GM12878 (cell line): ENCODE measurements around the gene RNF121. TPM values are rescaled to one million over a fixed set of nuclear protein-coding genes. Genes with fewer than 3 reads are reported as not detected.
A peak's percentile ranks its signal among the peaks of the same experiment; 100 is the strongest.

Experiments used
- ATAC-seq: fragments of 200-7000 bp; cut with Tn5 transposase; 3 replicates; pipeline ENCODE4 v1.9.1; 2020; ENCODE audit warnings: mild to moderate bottlenecking, moderate library complexity
- BruUV-seq: library from RNA; stranded (reverse); fragments of 400-500 nt; replicated peaks from 2 replicates; lab custom pipeline; 2021; lab: Mats Ljungman, UMichigan
- CTCF ChIA-PET: fragments of 300-600 bp; sonication (Branson Sonifier 250); formaldehyde crosslinking; extraction: SDS; loops from one replicate; lab custom pipeline; 2021; ENCODE audit warnings: inconsistent platforms; lab: Yijun Ruan, JAX
- POLR2A ChIA-PET: fragments of 350-600 bp; formaldehyde crosslinking; extraction: SDS; loops from one replicate; lab custom pipeline; 2021; ENCODE audit warnings: inconsistent platforms; lab: Charles Lee
- RAD21 ChIA-PET: fragments of 300-600 bp; sonication (Branson Sonifier 250); formaldehyde crosslinking; loops from one replicate; lab custom pipeline; 2023; ENCODE audit warnings: antibody characterized with exemption; ENCODE audit not compliant: unreplicated experiment; lab: Charles Lee
- SMC1A ChIA-PET: fragments of 300-600 bp; sonication (Branson Sonifier 250); formaldehyde crosslinking; loops from one replicate; lab custom pipeline; 2023; ENCODE audit not compliant: unreplicated experiment, uncharacterized antibody; lab: Charles Lee
- DNase-seq: peaks from one replicate; pipeline ENCODE4 v3.0.0-alpha.2; 2011; ENCODE audit warnings: low read depth, low spot score
- FAIRE-seq: peaks from 3 replicates; lab custom pipeline; 2011; peaks lifted over from hg19 to GRCh38; lab: Jason Lieb, UNC
- H2AFZ ChIP-seq: 2 replicates; pipeline ENCODE4 v1.6.0; 2011; ENCODE audit warnings: low read depth, low read length, control low read depth; ENCODE audit not compliant: control insufficient read depth
- H3K27ac ChIP-seq: 2 replicates; pipeline ENCODE4 v1.5.1; 2011; ENCODE audit warnings: control low read depth; ENCODE audit not compliant: control insufficient read depth, insufficient read depth
- H3K27me3 ChIP-seq, 2 experiments: replicated peaks in 1 of 2; 2 replicates each; pipeline versions ENCODE4 v1.6.0 to v1.6.1; 2011; ENCODE audit warnings: low read length in 1 of 2; ENCODE audit not compliant: control insufficient read depth in 2 of 2, insufficient read depth in 2 of 2
- H3K36me3 ChIP-seq, 2 experiments: 2 replicates each; pipeline ENCODE4 v1.5.1; 2011; ENCODE audit warnings: low read length in 1 of 2; ENCODE audit not compliant: control insufficient read depth in 2 of 2, insufficient read depth in 2 of 2
- H3K4me1 ChIP-seq: 2 replicates; pipeline ENCODE4 v1.6.1; 2011; ENCODE audit warnings: mild to moderate bottlenecking, low read length, moderate library complexity, mixed read lengths; ENCODE audit not compliant: control insufficient read depth, insufficient read depth
- H3K4me2 ChIP-seq: 2 replicates; pipeline ENCODE4 v1.6.0; 2011; ENCODE audit warnings: control low read depth; ENCODE audit not compliant: control insufficient read depth, insufficient read depth
- H3K4me3 ChIP-seq: fragments of 200-600 bp; sonication (generic); 2 replicates; pipeline ENCODE4 v1.5.1; 2016
- H3K79me2 ChIP-seq: 2 replicates; pipeline ENCODE4 v1.6.0; 2011; ENCODE audit warnings: low read length; ENCODE audit not compliant: control insufficient read depth, insufficient read depth
- H3K9ac ChIP-seq: 2 replicates; pipeline ENCODE4 v1.8.0; 2011; ENCODE audit warnings: low read length, control low read depth, mixed read lengths; ENCODE audit not compliant: control insufficient read depth, insufficient read depth
- H3K9me3 ChIP-seq: replicated peaks from 3 replicates; pipeline ENCODE4 v1.5.1; 2011; ENCODE audit warnings: mild to moderate bottlenecking, low read length; ENCODE audit not compliant: control insufficient read depth, insufficient read depth
- H4K20me1 ChIP-seq: 2 replicates; pipeline ENCODE4 v1.6.0; 2011; ENCODE audit not compliant: control insufficient read depth, insufficient read depth
- ATF7 ChIP-seq: fragments of 450-650 bp; IDR thresholded peaks from 2 replicates; pipeline ENCODE4 v1.6.1; 2016; ENCODE audit warnings: low read depth, mild to moderate bottlenecking
- CHD2 ChIP-seq: IDR thresholded peaks from 2 replicates; pipeline ENCODE4 v1.6.1; 2011; ENCODE audit warnings: low read depth, low read length, improper control_type of control experiment, borderline replicate concordance
- DPF2 ChIP-seq: fragments of 450-650 bp; IDR thresholded peaks from 2 replicates; pipeline ENCODE4 v1.6.1; 2017; ENCODE audit warnings: mild to moderate bottlenecking
- IKZF1 ChIP-seq: fragments of 450-650 bp; conservative IDR thresholded peaks from 2 replicates; pipeline ENCODE4 v1.6.1; 2017; ENCODE audit warnings: antibody characterized with exemption, mild to moderate bottlenecking
- POLR2A ChIP-seq: IDR thresholded peaks from 2 replicates; pipeline ENCODE4 v1.6.1; 2011; ENCODE audit warnings: low read depth, mild to moderate bottlenecking, low read length
- POLR2AphosphoS5 ChIP-seq: IDR thresholded peaks from 2 replicates; pipeline ENCODE4 v1.6.1; 2011; ENCODE audit warnings: mild to moderate bottlenecking, low read length, inconsistent platforms
- RAD21 ChIP-seq: IDR thresholded peaks from 2 replicates; pipeline ENCODE4 v1.6.1; 2011; ENCODE audit warnings: mild to moderate bottlenecking, low read depth, low read length, moderate library complexity; ENCODE audit not compliant: insufficient read depth
- YY1 ChIP-seq: IDR thresholded peaks from 2 replicates; pipeline ENCODE4 v1.6.1; 2011; ENCODE audit warnings: low read depth, mild to moderate bottlenecking, low read length
- WGBS: methylation state at CpG from one replicate; pipeline ENCODE4 v1.1.6; 2016; ENCODE audit warnings: low lambda C conversion rate; ENCODE audit not compliant: insufficient replicate concordance, insufficient coverage; ENCODE audit errors: missing lambda C conversion rate; 5-methylcytosine and 5-hydroxymethylcytosine counted together
- in situ Hi-C: fragments of 300-500 bp; cut with MboI; formaldehyde crosslinking; loops from 9 replicates; pipeline ENCODE4 v1.14.3; 2018; ENCODE audit warnings: mixed read lengths
- intact Hi-C: fragments of 100-400 bp; cut with micrococcal nuclease; formaldehyde crosslinking; loops from one replicate; pipeline ENCODE4 v1.14.2; 2022; ENCODE audit not compliant: unreplicated experiment
- polyA plus RNA-seq, 11 experiments: library from polyadenylated mRNA; depleted of rRNA in 4 of 11; unstranded in 6 of 11; stranded (reverse) in 5 of 11; fragments of >200 nt; fragmentation: Nextera tagmentation in 4 of 11; fragmentation: Illumina TruSeq in 1 of 11; extraction: Ambion mirVana in 4 of 11; extraction: Trizol in 1 of 11; gene quantifications; 1 replicate in 1 of 11; 2 replicates in 10 of 11; pipeline versions ENCODE4 v1.2.1 to v1.2.3, GENCODE V29; 2011 to 2016; ENCODE audit warnings: inconsistent platforms in 2 of 11, missing spikeins in 2 of 11, low read depth in 1 of 11
- total RNA-seq, 4 experiments: library from RNA; depleted of rRNA in 3 of 4; stranded (reverse); fragments of >200 nt in 3 of 4; fragmentation: Illumina TruSeq in 1 of 4; extraction: Trizol in 1 of 4; gene quantifications; 2 replicates each; pipeline versions ENCODE4 v1.2.1 to v1.2.3, GENCODE V29; 2013 to 2021
- TF ChIP-seq, protein P1 (sequence below): fragments of 450-650 bp; IDR thresholded peaks from 2 replicates; pipeline ENCODE4 v1.6.1; 2017; ENCODE audit warnings: mild to moderate bottlenecking, moderate library complexity
- TF ChIP-seq, protein P2 (sequence below): IDR thresholded peaks from 2 replicates; pipeline ENCODE4 v1.6.1; 2012; ENCODE audit warnings: low read depth, low read length, improper control_type of control experiment
- TF ChIP-seq, protein P3 (sequence below): fragments of 450-650 bp; IDR thresholded peaks from 2 replicates; pipeline ENCODE4 v1.6.1; 2016; ENCODE audit warnings: mild to moderate bottlenecking
- TF ChIP-seq, protein P4 (sequence below): fragments of 450-650 bp; conservative IDR thresholded peaks from 2 replicates; pipeline ENCODE4 v1.6.1; 2017; ENCODE audit warnings: mild to moderate bottlenecking, moderate library complexity

The RNF121 gene
- total and polyA plus RNA-seq, 10 of the 15 experiments (the other 5 are each of a cell fraction or from before 2014, with no cell fraction given), result 8.6 to 73.7 (median 32.7) TPM

DNA sequence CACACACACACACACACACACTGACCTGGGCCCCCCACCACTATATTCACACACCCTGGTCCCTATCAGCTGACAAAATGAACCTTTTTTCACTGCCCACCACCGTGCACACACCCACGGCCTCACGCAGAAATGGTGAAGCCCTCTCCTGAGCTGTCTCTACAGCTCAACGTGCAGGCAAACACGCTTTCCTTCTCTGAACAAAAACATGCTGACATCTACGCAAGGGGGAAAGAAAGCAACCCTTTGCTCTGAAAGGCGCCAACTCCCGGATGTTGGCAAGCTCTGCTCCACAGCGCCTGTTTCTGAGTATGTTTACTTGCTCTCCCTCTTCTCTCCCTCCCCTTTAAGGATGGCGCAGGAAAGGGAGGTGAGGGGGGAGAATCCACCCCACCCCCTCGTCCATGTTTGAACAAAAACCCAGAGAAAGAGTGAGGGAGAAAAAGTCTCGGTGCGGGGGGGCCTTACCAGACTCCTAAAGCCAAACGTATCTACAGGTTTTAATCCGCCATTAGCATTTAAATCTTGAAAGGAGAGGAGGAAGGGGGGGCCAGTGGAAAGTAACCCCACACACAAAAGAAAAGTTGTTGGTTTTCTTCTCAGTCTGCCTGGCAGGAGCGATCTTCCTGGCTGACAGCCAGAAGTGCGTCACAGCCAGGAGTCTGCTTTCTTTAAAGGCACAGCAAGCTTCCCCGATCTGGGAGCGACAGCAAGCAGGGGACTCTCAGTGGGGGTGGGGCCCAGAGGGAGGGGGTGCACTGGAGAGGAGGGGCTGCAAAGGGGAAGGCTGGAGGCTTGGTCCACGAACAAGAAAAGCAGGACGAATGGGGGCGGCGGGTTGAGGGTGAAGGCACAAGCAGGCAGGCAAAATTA lies 111.9 kb downstream of the RNF121 start:
- peak; percentile 79 for FAIRE-seq
- WGBS, result 1% methylated on average over 22 of the region's 23 CpGs
- BruUV-seq, result TSS peak; percentile 66
- Histone ChIP-seq H3K4me1 (peaks cover 35% of the 10 kb centered on the region), H3K4me2 (peak overlapping the region; percentile 88), H3K27me3 (no peaks in the 10 kb centered on the region), H3K9ac (peak overlapping the region; percentile 82), H3K4me3 (peak overlapping the region; percentile 65), H2AFZ (peak overlapping the region; percentile 93), H3K79me2 (peaks cover 71% of the 10 kb centered on the region), H3K9me3 (no peaks in the 10 kb centered on the region), H3K27ac (peak overlapping the region; percentile 71), H4K20me1 (no peaks in the 10 kb centered on the region), H3K36me3 (peaks cover under 1 to 13% of the 10 kb centered on the region in 2 experiments)
- RAD21 ChIA-PET, result interaction anchor here (0.7 to 4.7 kb wide), 11 partner anchors 16 to 390 kb away, joined by 3 to 46 read pairs (median 7); partner anchors contain the start of gene ANAPC15
- CTCF ChIA-PET, result interaction anchor here (0.9 to 4.4 kb wide), 12 partner anchors 10 to 390 kb away, joined by 3 to 63 read pairs (median 9); no protein-coding TSS in a partner anchor
- POLR2A ChIA-PET, result interaction anchor here (0.6 to 3.9 kb wide), 9 partner anchors 12 to 71 kb away, joined by 3 to 15 read pairs (median 5); partner anchors contain the start of gene ANAPC15
- DNase-seq, result no peak
- SMC1A ChIA-PET, result interaction anchor here (0.7 to 4.3 kb wide), 15 partner anchors 9 to 107 kb away, joined by 3 to 48 read pairs (median 10); no protein-coding TSS in a partner anchor
- peak; percentile 63 for ATAC-seq
- in situ Hi-C loops, result no loop called here
- intact Hi-C loops, result loop anchor here (2.0 kb wide), 1 partner anchor 40 kb away; the partner anchor contains the start of genes LRRC51 and NUMA1
- TF ChIP-seq DPF2 (peak; percentile 35), ATF7 (0 out of 2 replicates have a peak, but pooled peaks have one; percentile 55), IKZF1 (peak; percentile 40), RAD21 (no peak), CHD2 (peak; percentile 47; the same call in 1 of the 2 replicates), POLR2A (peak; percentile 57), YY1 (peak; percentile 29; the same call in 1 of the 2 replicates), POLR2AphosphoS5 (peak; percentile 1; the same call in 1 of the 2 replicates)
- TF ChIP-seq, protein P1, sequence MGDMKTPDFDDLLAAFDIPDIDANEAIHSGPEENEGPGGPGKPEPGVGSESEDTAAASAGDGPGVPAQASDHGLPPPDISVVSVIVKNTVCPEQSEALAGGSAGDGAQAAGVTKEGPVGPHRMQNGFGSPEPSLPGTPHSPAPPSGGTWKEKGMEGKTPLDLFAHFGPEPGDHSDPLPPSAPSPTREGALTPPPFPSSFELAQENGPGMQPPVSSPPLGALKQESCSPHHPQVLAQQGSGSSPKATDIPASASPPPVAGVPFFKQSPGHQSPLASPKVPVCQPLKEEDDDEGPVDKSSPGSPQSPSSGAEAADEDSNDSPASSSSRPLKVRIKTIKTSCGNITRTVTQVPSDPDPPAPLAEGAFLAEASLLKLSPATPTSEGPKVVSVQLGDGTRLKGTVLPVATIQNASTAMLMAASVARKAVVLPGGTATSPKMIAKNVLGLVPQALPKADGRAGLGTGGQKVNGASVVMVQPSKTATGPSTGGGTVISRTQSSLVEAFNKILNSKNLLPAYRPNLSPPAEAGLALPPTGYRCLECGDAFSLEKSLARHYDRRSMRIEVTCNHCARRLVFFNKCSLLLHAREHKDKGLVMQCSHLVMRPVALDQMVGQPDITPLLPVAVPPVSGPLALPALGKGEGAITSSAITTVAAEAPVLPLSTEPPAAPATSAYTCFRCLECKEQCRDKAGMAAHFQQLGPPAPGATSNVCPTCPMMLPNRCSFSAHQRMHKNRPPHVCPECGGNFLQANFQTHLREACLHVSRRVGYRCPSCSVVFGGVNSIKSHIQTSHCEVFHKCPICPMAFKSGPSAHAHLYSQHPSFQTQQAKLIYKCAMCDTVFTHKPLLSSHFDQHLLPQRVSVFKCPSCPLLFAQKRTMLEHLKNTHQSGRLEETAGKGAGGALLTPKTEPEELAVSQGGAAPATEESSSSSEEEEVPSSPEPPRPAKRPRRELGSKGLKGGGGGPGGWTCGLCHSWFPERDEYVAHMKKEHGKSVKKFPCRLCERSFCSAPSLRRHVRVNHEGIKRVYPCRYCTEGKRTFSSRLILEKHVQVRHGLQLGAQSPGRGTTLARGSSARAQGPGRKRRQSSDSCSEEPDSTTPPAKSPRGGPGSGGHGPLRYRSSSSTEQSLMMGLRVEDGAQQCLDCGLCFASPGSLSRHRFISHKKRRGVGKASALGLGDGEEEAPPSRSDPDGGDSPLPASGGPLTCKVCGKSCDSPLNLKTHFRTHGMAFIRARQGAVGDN, result peak; percentile 46; the same call in 1 of the 2 replicates
- TF ChIP-seq, protein P2, sequence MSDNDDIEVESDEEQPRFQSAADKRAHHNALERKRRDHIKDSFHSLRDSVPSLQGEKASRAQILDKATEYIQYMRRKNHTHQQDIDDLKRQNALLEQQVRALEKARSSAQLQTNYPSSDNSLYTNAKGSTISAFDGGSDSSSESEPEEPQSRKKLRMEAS, result 0 out of 2 replicates have a peak, but pooled peaks have one; percentile 0
- TF ChIP-seq, protein P3, sequence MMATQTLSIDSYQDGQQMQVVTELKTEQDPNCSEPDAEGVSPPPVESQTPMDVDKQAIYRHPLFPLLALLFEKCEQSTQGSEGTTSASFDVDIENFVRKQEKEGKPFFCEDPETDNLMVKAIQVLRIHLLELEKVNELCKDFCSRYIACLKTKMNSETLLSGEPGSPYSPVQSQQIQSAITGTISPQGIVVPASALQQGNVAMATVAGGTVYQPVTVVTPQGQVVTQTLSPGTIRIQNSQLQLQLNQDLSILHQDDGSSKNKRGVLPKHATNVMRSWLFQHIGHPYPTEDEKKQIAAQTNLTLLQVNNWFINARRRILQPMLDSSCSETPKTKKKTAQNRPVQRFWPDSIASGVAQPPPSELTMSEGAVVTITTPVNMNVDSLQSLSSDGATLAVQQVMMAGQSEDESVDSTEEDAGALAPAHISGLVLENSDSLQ, result peak; percentile 37; the same call in 1 of the 2 replicates
- TF ChIP-seq, protein P4, sequence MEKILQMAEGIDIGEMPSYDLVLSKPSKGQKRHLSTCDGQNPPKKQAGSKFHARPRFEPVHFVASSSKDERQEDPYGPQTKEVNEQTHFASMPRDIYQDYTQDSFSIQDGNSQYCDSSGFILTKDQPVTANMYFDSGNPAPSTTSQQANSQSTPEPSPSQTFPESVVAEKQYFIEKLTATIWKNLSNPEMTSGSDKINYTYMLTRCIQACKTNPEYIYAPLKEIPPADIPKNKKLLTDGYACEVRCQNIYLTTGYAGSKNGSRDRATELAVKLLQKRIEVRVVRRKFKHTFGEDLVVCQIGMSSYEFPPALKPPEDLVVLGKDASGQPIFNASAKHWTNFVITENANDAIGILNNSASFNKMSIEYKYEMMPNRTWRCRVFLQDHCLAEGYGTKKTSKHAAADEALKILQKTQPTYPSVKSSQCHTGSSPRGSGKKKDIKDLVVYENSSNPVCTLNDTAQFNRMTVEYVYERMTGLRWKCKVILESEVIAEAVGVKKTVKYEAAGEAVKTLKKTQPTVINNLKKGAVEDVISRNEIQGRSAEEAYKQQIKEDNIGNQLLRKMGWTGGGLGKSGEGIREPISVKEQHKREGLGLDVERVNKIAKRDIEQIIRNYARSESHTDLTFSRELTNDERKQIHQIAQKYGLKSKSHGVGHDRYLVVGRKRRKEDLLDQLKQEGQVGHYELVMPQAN, result 0 out of 2 replicates have a peak, but pooled peaks have one; percentile 41
